Measurements from ENCODE around the gene FNIP2.

Gene FNIP2

DNA sequence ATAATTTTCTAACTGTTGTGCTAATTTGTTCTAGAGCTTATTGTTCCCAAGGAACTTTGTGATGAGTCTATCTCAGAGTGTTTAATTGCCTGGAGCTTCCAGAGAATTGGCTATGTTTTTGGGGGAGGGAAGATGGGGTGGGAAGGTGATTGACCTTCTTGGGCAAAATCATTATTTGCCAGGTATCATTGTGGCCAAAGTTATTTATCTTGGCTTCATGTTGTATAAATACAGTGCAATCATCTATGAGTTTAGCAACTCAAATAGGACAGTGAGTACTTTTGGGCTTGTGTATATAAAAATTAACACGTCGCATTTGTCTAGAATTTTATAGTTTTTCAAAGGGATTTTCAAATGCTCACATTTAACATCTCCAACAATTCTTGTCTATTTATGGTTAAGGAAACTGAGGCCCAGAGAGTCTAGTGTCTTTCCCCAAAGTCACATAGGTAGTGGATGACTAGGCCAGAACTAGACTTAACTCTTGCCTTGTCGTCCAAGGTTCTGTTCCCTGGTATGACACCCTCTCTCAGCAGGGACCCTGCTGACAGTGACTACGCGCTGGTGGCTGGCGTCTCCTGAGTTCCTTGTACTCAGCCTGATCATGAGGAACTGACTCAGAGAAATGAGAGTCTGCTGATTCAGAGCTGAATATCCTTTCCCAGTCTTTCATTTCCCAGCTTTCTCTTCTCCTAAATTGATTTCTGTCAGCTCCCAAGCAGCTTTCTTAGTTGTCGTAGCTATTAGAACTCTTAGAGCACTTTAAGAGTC lies 27.7 kb downstream of the FNIP2 start:
- intact Hi-C loops (cut with DNase I; ENCODE audit: low total_unique reads), result no loop called here
- H3K4me1 ChIP-seq, result peaks cover 0 to 56% (median 3%) of the 10 kb centered on the region in 4 donors
- H3K36me3 ChIP-seq, result no peaks in the 10 kb centered on the region
- TF ChIP-seq, protein P1, sequence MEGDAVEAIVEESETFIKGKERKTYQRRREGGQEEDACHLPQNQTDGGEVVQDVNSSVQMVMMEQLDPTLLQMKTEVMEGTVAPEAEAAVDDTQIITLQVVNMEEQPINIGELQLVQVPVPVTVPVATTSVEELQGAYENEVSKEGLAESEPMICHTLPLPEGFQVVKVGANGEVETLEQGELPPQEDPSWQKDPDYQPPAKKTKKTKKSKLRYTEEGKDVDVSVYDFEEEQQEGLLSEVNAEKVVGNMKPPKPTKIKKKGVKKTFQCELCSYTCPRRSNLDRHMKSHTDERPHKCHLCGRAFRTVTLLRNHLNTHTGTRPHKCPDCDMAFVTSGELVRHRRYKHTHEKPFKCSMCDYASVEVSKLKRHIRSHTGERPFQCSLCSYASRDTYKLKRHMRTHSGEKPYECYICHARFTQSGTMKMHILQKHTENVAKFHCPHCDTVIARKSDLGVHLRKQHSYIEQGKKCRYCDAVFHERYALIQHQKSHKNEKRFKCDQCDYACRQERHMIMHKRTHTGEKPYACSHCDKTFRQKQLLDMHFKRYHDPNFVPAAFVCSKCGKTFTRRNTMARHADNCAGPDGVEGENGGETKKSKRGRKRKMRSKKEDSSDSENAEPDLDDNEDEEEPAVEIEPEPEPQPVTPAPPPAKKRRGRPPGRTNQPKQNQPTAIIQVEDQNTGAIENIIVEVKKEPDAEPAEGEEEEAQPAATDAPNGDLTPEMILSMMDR (IDR thresholded peaks at IDR 0.05), result no peak
- H3K4me3 ChIP-seq, result no peak overlapping the region
- no peaks in the 10 kb centered on the region for H3K9me3 ChIP-seq
- no peaks in the 10 kb centered on the region for H3K27me3 ChIP-seq
- H3K27ac ChIP-seq, result no peak overlapping the region
- no peak for DNase-seq

DNA sequence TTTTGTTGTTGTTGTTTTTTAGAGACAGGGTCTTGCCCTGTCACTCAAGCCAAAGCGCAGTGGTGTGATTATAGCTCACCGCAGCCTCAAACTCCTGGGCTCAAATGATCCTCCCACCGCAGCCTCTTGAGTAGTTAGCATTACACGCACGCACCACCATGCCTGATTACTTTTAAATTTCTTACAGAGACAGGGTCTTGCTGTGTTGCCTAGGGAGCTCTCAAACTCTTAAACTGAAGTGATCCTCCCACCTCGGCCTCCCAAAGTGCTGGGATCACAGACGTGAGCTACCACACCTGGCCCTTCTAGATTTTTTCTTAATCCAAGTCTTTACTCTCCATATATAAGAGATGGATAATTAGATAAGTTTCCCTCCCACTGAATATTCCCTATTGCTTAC lies 29.2 kb downstream of the FNIP2 start:
- peaks cover 0 to 44% (median 0%) of the 10 kb centered on the region in 4 donors for H3K4me1 ChIP-seq
- intact Hi-C loops (cut with DNase I; ENCODE audit: low total_unique reads), result no loop called here
- no peak overlapping the region for H3K27ac ChIP-seq
- H3K4me3 ChIP-seq, result no peak overlapping the region
- DNase-seq, result no peak
- no peaks in the 10 kb centered on the region for H3K36me3 ChIP-seq
- H3K9me3 ChIP-seq, result no peaks in the 10 kb centered on the region
- no peaks in the 10 kb centered on the region for H3K27me3 ChIP-seq
- TF ChIP-seq, protein P1 (IDR thresholded peaks at IDR 0.05), result no peak

DNA sequence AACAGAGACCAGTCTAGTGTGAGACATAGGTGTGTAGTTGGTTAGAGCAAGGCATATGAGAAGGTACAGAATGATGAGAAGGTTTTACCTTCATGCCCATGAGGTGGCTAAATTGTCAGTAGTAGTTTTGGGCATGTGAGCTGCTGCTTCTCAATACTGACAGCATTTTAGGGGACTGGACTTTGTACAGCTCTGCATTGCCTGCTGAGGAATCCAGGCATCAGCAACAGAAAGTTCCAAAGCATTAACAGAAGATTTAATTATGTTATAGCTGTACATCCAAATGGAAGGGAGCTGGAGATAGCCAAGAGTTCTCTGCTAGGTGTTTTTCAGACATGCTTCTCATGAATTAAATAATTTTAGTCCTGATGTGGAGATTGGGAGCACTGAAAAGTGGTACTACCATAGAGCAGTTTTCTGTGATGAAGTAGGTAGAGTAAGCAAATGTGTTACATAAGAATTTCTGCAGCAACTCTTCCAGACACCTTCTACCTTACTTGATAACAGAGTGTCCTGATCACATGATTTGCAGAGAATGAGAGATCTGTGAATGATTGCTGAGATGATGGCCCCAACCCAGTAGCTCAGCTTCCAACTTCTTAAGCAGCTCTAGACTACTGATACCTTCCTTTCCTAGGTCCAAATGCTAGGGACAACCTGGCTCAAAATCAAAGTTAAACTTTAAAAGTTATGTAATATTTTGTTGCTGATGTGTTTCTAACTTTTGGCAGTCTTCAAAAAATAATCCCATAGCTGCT lies 30.4 kb downstream of the FNIP2 start:
- peaks cover 0 to 50% (median 0%) of the 10 kb centered on the region in 4 donors for H3K4me1 ChIP-seq

DNA sequence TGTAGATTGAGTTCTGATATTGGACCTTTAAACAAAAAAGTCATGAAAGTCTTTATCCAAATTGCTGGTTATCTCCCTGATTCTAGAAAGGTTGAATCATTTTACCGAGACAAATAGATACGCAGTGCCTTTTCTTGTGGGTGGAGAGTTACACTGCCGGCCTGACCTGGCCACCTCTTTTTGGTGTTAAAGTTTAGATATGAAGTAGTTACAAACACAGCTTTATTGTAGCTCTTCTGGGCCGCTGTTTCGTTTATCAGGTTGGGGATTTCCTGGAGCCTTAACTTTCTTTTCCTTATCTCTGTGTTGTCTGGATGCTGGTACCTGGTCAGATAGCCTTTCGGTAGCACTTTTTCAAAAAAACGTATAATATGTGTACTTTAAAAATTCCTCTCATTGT lies 31.0 kb downstream of the FNIP2 start:
- Histone ChIP-seq H3K4me1 (peaks cover 0 to 50% (median 0%) of the 10 kb centered on the region in 4 donors), H3K4me3 (no peak overlapping the region), H3K27ac (no peak overlapping the region)

More for the DNA sequence above, 30.4 kb downstream of the FNIP2 start:
- intact Hi-C loops (cut with DNase I; ENCODE audit: low total_unique reads), result no loop called here
- H3K9me3 ChIP-seq, result no peaks in the 10 kb centered on the region
- H3K36me3 ChIP-seq, result no peaks in the 10 kb centered on the region
- no peak overlapping the region for H3K4me3 ChIP-seq
- TF ChIP-seq, protein P1 (IDR thresholded peaks at IDR 0.05), result no peak
- no peaks in the 10 kb centered on the region for H3K27me3 ChIP-seq
- no peak overlapping the region for H3K27ac ChIP-seq
- DNase-seq, result no peak

DNA sequence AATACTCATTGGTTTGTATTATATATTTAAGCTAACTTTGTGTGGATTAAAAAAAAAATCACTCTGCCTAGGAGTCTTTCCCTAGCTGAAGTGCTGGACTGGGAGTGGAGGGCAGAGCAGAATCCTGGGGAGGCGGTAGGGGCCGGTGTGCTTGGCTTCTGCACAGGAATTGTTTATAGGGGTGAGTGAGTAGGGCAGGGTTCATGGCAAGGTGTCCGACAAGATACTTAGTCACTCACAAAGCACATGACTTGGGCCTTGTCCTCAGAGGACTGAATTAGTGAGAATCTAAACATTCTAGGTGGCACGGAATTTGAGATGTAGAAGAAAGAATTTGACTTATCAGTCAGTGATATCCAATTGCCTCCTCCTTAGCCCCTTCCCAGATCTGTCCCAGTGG lies 32.2 kb downstream of the FNIP2 start:
- no peak overlapping the region for H3K4me3 ChIP-seq
- no peak overlapping the region for H3K27ac ChIP-seq
- no peaks in the 10 kb centered on the region for H3K27me3 ChIP-seq
- DNase-seq, result no peak
- intact Hi-C loops (cut with DNase I; ENCODE audit: low total_unique reads), result no loop called here
- TF ChIP-seq, protein P1 (IDR thresholded peaks at IDR 0.05), result no peak
- no peaks in the 10 kb centered on the region for H3K9me3 ChIP-seq
- H3K4me1 ChIP-seq, result peaks cover 0 to 55% (median 2%) of the 10 kb centered on the region in 4 donors
- H3K36me3 ChIP-seq, result no peaks in the 10 kb centered on the region

More for the DNA sequence above, 31.0 kb downstream of the FNIP2 start:
- no peaks in the 10 kb centered on the region for H3K36me3 ChIP-seq
- no peaks in the 10 kb centered on the region for H3K9me3 ChIP-seq
- no peaks in the 10 kb centered on the region for H3K27me3 ChIP-seq
- DNase-seq, result no peak
- intact Hi-C loops (cut with DNase I; ENCODE audit: low total_unique reads), result no loop called here
- TF ChIP-seq, protein P1 (IDR thresholded peaks at IDR 0.05), result no peak

Data from tibial artery (tissue), 4 donors.